GM11168 (cell line): ENCODE results near the gene C1orf174.

Source experiments
- in situ Hi-C: fragments of 300-500 bp; cut with MboI; formaldehyde crosslinking; loops from one replicate; pipeline ENCODE4 v1.12.0; 2022; ENCODE audit warnings: low sequenced_read_pairs; ENCODE audit not compliant: unreplicated experiment

The C1orf174 gene

DNA sequence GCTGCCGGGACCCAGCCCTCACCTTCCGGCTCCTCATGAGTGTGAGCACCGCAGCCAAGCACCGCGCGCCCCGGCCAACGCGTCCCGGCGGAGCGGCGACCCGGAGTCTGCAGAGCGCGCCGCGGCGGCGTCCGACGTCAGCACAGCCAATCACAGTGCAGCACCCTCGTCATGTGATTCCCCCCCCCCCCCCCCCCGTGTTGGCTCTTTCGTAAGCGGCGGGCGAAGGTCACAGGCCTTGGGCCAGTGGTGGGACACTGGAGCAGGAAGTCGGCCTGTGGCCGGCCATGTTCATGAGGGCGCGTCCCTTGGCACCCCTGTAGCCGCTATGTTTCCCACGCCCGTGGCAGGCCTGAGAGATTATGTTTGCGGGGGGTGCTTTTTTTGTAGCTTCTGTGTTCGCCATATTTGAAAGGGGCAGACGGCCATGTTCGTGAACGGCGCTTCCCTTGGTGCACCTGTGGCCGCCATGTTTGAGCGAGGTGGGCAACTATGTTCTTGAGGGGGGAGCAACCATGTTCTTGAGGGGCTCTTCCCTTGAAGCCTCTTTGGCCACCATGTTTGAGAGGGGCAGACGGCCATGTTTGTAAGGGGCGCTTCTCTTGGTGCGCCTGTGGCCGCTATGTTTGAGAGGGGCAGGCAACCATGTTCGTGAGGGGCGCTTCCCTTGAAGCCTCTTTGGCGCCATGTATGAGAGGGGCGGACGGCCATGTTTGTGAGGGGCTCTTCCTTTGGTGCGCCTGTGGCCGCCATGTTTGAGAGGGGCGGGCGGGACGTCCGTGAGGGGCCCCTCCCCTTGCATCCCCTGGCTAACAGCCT lies at the start of gene C1orf174:
C1orf174 (minus strand) TSS at position 123 of the 819 bp plus-strand sequence; CDS start at position 37, 86 bp downstream.
- in situ Hi-C loops = loop anchor here (25.0 kb wide), 1 partner anchor 912 kb away; no protein-coding TSS in a partner anchor

DNA sequence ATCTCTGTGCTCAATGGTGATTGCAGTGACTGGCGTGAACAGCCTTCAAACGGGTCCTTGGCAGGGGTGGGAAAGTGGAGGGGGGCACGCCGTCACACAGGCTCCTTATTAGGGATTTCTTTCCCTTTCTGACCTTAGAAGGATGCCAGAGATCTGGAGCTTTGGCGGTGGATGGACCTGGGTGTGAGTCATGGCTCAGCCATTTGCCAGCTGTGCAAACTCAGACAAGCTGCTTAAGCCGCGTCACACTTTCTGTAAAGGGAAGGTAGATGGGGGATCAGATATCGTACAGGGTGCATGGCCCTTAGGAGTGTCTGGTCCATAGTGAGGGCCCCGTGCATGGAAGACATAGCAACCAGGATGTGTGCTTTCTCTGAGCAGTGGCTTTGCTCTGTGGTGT lies 48.3 kb upstream of the C1orf174 start:
- in situ Hi-C loops = no loop called here

DNA sequence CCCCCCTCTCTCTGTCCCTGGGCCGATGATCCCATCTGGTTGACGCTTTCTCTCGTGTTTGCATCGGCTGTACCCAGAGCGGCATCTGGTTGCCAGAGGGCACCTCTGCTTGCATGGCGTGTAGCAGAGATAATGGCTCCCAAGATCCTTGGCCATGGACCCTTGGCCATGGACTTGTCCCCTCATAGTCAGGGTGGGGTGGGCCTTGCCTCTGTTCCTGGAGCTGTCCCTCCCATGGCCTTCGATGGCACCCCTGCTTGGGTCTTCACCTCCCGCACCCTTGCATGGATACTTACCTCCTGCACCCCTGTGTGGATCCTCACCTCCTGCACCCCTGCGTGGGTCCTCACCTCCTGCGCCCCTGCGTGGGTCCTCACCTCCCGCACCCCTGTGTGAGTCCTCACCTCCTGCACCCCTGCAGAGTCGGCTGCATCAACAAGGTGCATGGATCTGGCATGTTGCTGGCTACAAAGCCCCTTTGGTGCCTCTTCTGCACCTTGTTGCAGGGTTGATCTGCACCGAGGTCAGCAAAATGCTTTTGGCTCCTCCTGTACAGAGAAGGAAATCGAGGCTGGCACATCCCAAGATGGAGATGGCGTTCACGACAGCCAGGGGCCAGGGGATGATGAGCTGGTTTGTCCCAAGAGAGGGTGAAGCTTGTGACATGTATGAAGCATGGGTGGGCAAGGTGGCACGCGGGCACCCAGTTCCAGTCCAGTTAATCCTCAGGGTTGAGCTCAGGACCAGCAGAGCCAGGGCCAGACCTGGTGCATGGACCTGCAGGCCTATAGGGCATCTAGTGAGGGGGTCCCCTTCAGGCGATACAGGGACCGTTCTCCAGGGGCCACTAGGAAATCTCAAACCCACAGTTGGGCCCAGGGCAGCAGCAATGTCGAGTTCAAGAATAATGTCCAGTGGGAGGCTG lies 46.1 kb upstream of the C1orf174 start:
- in situ Hi-C loops = no loop called here

DNA sequence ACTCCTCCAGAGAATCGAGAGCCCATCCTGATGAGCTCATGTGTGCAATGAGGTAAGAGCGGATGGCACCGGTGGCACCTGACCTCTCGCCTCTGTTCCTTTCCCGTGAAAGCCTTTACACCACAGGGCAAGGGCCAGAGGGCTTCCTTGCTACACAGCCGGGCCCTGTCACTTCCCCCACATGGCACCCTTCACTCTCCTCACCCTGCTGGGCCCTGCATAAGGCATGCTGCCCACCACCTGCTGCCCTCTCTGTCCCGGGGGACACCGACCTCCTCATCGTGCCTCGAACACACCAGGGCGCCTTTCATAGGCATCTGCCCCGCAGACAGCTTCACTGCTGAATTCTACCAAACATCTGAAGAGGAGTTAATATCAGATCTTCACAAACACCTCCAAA lies 45.1 kb upstream of the C1orf174 start:
- in situ Hi-C loops = no loop called here

DNA sequence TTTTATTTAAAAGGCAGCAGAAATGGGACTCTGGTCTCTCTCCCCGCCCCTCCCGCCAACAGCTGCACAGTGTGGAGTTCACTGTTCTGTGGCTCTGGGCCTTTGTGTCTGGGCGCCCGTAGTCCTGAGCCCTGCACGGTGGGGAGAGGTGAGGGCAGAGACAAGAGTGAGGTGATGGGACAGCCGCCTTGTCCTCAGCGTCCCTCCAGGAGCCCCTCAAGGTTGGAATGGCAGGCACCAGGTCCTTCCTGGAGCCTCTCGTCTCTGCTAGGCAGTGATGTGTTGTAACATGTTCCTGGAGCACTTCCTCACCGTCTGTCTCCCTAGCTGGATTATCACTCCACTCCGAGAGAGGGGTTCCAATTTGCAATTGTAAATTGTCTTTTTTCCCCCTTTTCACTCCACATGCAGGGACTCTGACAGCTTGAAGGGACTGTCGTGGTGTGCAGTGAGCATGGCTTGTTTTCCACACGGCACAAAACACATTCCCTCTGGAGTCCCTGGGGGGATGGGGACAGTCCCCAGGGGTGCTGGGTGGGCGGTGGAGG lies 44.6 kb upstream of the C1orf174 start:
- in situ Hi-C loops = no loop called here

DNA sequence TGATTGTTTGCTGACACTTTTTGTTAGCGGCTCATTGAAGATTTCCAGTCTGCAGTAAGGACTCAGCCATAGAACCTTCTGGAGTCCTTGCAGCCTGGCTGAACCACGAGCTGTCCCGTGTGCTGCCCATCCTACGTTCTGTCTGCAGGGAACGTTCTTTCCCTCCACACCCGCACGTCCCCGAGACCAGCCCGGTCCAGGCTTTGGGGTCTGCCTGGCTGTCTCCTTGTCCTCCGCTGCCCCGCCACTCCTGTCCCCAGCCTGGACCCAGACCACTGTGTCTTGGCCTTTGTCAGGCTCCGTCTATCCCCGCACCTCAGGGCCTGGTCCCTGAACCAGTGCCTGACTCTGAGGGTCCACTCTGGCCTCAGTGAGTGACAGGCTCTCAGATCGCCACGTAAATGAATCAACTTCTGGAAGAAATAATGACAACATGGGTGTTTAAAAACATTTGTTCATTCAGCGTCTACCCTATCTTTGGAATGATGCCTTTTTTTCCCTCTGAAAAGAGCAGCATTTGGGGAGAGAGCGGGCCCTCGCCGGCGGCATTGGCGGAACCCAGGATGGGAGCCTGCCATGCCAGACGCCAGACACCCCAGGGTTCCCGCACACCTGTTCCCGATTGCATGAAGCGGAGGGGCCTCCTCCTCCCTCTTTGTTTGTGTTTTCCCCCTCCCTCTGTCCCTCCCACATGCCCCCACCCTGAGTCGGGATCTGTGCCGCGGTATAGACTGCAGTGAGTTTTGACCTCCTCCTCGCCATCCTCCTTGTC lies 43.9 kb upstream of the C1orf174 start:
- in situ Hi-C loops = no loop called here

DNA sequence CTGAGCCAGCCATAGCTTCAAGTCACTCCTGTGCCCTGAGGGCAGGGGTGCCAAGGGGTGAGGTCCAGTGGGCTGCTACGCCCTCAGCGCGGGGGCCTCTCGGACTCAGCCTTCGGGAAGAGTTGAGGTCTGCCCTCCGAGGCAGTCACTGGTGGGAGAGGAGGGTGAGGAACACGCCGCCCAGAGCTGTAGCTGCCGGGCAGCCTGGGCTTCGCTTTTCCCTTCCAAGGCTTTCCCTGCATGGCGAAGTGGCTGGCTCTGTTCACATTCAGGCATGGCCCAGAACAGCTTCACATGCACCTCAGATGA lies 43.0 kb upstream of the C1orf174 start:
- in situ Hi-C loops = no loop called here

DNA sequence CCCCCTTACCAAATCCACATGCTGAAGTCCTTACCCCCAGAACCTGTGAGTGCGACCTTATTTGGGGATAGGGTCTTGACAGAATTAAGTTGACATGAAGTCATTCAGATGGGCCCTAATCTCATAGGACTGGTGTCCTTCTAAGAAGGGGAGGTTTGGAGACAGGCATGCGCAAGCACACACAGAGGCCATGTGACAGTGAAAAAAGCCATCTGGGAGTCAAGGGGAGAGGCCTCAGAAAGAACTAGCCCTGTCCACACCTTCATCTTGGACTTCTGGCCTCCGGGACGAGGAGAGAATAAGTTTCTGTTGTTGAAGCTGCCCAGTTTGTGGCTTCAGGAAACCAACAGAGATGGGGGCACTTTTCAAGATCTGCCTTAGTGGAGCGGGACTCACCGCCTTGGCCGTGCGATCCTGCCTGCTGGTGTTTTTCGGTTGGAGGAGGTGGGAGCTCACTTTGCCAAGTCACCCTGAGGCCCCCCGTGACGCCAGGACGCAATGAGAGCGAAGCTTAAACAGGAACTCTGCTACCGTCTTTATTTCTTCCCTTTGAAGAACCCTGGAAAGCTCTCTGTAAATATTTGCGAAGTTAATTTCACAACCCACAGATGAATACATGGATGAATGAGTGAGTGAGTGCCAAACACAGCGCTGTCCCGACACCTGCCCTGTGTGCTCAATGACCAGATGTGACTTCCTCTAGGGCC lies 42.5 kb upstream of the C1orf174 start:
- in situ Hi-C loops = no loop called here

DNA sequence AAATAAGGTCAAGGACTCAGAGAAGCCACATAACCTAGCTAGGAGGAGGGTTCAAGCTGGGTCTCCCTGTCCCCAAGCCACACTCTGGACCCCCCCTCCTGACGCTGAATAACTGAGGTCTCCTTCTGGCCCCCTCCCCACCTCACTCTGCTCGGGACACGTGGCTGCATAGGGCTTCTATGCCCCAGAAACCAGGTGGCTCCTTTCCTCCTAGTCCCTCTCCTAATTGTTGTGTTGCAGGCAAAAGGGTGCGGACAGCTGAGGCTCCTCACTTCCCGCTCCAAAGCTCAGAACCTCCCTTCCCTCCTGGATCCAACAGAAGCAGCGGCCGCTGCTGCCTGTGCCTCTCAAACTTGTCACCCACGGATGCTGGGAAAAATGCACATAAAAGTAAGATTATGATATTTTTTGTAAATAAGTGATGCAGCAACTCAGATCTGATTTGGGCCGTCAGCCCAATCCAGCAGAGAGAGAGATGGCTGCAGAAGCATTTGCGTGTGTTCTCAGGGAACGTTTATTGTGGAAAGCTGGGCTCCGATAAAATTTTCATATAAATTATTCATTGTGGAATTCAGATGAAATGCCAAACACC lies 40.8 kb upstream of the C1orf174 start:
- in situ Hi-C loops = no loop called here

DNA sequence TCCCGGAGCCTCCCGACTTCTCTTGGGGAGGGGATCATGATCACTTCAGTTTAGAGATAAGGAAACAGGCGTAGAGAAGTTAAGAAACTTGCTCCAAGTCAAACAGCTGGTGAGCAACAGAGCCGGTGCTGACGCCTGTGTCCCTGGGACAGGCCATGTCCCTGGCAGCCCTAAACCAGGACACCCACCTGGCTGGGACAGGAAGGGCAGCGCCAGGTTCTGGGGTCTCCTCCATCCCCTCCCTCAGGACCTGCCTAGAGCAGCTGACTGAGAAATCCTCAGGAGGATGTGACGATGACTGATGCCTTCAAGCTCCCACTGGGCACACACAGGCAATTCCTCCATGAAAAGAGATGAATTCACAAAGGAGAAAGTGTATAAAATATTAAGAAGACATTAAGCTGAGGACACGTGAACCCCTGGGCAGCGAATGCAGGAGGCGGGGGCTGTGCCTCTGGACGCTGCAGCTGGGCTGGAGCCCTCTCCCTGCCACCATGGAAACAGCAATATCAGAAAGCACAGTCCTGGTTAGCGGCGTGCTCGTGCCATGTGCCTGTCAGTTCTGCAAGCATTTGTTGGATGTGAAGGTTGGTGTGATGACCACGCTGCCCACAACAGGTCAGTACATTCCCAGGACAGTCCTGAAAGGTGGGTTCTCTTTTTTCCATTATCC lies 40.1 kb upstream of the C1orf174 start:
- in situ Hi-C loops = no loop called here

DNA sequence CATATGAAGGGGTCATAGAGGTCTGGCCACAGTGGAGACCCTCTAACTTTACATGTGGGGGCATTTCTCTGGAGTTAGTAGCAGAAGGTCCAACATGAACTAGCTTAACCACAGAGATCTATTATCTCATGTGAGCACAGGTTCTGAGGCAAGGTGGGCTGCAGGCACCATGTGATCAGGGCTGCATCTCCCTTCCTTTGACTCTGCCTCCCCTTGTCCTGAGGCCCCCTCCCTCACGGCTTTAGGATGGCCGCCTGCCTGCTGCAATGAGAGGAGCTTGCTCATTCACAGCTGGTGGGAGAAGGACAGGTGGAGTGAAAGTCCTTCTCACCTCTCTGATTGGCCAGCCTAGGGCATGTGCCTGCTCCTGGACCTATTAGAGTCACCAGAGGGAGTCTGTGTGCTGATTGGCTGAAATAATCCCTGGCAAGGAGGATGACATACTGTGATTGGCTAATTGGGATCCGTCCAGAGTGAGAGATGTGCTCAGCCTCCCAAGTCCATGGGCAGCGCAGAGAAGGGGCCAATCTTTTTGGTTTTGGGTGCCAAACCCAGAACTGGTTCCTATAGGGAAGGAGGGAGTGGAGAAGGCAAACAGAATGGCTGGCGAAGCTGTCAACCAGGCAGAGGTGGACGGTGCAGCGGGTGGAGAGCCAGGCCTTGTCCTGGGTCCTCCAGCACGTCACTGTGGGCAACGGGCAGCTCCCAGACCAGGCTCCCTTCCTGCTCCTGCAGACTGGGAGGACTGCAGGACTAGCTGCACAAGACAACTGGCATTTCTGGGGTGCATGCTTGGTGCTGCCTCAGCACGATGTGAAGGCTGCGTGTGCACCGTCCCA lies 39.4 kb upstream of the C1orf174 start:
- in situ Hi-C loops = no loop called here

DNA sequence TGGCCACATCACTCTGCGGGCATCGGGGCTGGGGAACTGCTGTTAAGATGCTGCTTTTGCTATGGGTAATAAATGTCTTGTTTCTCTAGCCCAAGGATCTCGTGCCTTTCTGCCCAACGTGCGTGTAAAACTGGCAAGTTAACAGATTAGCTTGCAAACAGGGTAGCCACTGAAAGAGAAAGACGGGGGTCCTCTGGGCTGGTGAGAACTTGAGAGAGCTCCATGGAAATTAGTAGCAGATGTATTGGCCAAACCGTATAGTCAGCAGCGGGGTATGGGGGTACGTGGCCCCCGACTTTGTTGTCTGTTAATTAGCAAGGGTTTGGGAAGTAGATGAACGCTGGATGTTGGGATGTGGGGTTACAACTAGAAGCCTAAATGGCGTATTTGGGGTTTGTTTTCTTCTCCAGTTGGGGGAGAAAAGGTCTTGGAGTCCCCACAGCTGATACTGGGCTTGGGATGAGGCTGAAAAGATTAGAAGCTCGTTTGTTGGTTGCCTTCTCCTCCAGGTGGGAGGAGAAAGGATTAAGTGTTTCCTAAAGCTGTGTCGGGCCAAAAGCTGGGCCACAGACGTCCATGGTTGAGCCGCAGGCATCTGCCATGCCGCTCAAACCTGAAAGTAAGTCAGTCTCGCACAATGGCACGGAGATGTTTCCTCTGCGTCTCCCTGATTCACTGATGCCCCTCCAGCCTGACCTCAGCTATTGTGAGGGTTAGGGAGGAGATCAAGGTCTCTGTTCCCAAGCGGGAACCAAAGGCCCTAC lies 32.3 kb upstream of the C1orf174 start:
- in situ Hi-C loops = no loop called here

DNA sequence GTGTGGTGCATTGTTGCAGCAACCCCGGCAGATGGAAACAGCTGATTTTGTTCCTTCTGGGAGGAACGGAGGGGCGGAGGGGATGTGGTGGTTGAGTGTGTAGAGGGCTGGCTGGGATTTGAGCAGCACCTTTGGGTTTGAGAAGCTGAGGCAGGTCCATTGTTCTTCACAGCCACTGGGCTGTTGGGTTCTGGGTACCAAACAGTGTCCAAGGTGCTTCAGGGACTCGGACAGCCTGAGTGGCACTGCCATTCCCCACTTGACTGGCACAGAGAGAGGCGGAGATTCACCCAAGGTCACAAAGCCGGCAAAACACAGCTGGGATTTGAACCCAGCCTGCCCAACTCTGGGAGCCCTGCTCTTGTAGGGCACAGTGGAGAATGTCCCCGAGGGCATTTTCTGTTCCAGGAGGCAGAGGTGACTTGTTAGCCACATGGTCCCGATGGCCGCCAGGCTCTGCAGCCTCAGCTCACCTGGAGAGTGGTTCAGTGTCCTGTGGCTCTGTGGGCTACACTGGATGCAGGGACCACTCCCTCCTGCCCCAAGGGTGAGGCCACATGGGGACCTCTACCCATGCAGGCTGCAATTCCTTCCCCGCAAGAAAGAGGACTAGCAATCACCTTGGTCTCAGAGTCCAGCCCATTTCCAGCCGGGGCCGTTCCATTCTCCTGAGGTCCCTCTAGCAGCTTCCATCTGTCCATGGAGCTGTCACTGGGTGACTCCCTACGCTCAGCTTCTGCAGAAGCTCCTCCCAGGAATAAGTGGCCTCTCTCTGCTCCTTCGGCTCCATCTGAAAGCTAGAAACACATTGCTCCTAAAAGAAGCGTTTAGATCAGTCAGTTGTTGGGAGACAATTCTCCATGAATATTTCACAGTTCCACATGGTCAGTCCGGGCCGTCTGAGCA lies 31.2 kb upstream of the C1orf174 start:
- in situ Hi-C loops = no loop called here

DNA sequence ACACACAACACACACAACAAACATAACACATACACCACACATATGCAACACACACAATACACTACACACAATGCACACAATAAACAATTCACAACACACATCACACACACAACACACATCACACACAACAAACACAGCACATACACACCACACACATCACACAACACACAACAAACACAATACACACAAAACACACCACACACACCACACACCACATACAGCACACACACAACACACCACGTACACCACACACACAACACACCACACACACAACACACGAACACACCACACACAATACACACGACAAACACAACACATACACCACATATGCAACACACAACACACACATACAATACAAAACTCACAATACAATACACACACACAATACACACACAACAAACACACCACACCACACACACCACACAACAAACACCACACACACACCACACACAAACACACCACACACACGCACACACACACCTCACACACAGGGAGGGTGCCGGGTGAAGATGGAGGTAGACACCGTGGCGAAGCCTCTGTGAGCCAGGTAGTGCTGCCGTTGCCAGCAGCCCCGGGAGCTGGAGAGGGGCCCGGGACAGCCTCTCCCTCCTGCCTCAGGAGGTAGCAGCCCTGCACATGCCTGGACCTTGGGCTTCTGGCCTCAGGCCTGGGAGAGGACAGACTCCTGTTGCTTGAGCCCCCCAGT lies 30.4 kb upstream of the C1orf174 start:
- in situ Hi-C loops = no loop called here

DNA sequence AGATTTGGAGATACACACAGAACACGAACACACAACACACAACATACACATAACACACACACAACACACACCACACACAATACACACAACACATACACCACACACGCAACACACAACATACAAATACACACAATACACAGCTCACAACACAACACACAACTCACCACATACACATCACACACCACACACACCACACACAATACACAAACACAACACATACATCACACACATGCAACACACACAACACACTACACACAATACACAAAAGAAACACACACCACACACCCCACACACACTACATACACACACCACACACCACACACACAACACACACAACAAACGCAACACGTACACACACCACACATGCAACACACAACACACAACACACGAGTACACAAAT lies 29.1 kb upstream of the C1orf174 start:
- in situ Hi-C loops = no loop called here

DNA sequence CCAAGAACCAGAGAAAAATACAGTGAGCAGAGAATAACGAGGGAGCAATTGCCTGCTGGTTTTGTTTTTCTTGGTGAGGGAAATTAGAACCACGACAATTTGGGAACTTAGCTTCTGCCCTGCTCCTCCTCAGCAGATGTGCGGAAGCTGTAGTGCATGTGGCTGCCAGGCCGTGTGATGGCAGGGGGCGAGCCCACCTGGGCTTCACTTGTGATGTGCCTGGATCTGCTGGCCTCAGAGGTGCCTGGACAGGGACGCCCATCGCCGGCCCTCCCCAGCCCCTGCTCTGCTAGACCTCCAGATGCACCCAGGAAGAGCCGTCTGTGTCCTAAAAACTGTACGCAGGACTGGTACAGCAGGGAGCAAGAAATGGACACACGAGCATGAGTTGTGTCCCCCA lies 28.5 kb upstream of the C1orf174 start:
- in situ Hi-C loops = no loop called here
